ENCODE data around the gene DLG5. TPM values are rescaled to one million over a fixed set of nuclear protein-coding genes. Genes with fewer than 3 reads are reported as not detected.

The DLG5 gene
- total and polyA plus RNA-seq, 2 donors (not counting 1 experiment from before 2014, with no cell fraction given) = 0.51 to 0.54 TPM

DNA sequence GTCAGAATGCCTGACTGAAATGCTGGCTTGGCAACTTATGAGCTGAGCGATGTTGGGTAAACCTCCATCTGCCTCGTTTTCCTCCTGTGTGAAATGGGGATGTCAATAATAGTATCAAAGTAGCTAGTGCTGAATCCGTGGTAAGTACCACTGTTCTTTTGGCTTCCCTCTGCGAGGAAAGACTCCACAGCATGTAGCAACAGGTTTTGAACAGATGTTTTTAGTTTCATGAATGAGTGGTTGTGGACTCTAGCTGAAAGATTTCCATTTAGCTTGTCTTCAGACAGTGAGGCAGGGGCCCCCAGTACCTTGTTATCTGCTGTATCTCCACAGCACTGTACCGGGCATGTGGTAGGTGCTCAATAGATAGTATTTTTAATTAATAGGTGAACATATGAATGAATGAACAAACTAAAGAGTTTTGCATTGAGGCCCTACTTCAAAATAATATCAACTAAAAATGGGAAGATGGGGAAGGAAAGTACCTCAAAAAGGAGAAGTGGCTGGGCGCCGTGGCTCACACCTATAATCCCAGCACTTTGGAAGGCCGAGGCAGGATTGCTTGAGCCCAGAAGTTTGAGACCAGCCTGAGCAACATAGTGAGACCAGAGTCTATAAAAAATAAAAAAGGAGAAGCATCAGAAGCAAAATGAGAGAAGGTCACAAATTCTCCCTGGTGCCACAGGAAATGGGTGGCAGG, 5.6 kb upstream of the DLG5 start:
- Mint-ChIP-seq H3K4me3 (no peak overlapping the region), H3K27me3 (peaks cover 31% of the 10 kb centered on the region), H3K9me3 (ENCODE audit: insufficient read depth) (no peaks in the 10 kb centered on the region), H3K4me1 (peaks cover 6% of the 10 kb centered on the region), H3K27ac (no peak overlapping the region)
- H3K9me3 ChIP-seq (ENCODE audit: control extremely low read depth in 1 of 3, control insufficient read depth in 2 of 3, insufficient read depth in 1 of 3, low read length in 2 of 3) = no peaks in the 10 kb centered on the region
- no peaks in the 10 kb centered on the region for H4K20me1 ChIP-seq (ENCODE audit: control insufficient read depth, insufficient read depth, low read length, poor library complexity, severe bottlenecking)
- no peak overlapping the region for H2AFZ ChIP-seq (ENCODE audit: insufficient read depth, low read depth, low read length, poor library complexity, severe bottlenecking)
- no peak overlapping the region for H3K9ac ChIP-seq (ENCODE audit: low read length)
- ATAC-seq (ENCODE audit: low read depth) (no peak), DNase-seq (no peak)
- H3K79me2 ChIP-seq (ENCODE audit: control insufficient read depth, insufficient read depth, low read length) = no peaks in the 10 kb centered on the region
- WGBS (ENCODE audit: insufficient coverage) = 70% methylated on average over 7 of the region's 8 CpGs
- H3K4me3 ChIP-seq (ENCODE audit: control extremely low read depth in 1 of 5, extremely low read depth in 1 of 5, insufficient read depth in 1 of 5, low read depth in 2 of 5, low read length in 4 of 5) = no peak overlapping the region
- ChIA-PET CTCF (no interaction called here), POLR2A (no interaction called here)
- peaks cover 0 to 6% (median 5%) of the 10 kb centered on the region in 4 experiments for H3K27me3 ChIP-seq (replicated peaks in 1 of 4; ENCODE audit: control extremely low read depth in 1 of 4, control insufficient read depth in 3 of 4, insufficient read depth in 4 of 4, low read length in 3 of 4)
- H3K36me3 ChIP-seq (replicated peaks in 1 of 2; ENCODE audit: control extremely low read depth in 1 of 2, control insufficient read depth in 1 of 2, extremely low read depth in 1 of 2, insufficient read depth in 2 of 2, low read length in 1 of 2) = no peaks in the 10 kb centered on the region
- TF ChIP-seq EZH2 (IDR thresholded peaks at IDR 0.05; ENCODE audit: borderline replicate concordance, insufficient read depth, low read depth, low read length, poor library complexity, severe bottlenecking) = no peak
- TF ChIP-seq, protein P1, sequence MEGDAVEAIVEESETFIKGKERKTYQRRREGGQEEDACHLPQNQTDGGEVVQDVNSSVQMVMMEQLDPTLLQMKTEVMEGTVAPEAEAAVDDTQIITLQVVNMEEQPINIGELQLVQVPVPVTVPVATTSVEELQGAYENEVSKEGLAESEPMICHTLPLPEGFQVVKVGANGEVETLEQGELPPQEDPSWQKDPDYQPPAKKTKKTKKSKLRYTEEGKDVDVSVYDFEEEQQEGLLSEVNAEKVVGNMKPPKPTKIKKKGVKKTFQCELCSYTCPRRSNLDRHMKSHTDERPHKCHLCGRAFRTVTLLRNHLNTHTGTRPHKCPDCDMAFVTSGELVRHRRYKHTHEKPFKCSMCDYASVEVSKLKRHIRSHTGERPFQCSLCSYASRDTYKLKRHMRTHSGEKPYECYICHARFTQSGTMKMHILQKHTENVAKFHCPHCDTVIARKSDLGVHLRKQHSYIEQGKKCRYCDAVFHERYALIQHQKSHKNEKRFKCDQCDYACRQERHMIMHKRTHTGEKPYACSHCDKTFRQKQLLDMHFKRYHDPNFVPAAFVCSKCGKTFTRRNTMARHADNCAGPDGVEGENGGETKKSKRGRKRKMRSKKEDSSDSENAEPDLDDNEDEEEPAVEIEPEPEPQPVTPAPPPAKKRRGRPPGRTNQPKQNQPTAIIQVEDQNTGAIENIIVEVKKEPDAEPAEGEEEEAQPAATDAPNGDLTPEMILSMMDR (IDR thresholded peaks at IDR 0.05) = no peak
- peaks cover 0 to 3% of the 10 kb centered on the region in 2 donors for H3K4me1 ChIP-seq (ENCODE audit: control insufficient read depth in 2 of 2, insufficient read depth in 2 of 2, low read length in 2 of 2)
- H3K4me2 ChIP-seq (replicated peaks; ENCODE audit: low read depth, low read length, poor library complexity, severe bottlenecking) = no peak overlapping the region
- intact Hi-C loops (cut with micrococcal nuclease) = no loop called here
- H3K27ac ChIP-seq (ENCODE audit: low read length in 2 of 2) = no peak overlapping the region

DNA sequence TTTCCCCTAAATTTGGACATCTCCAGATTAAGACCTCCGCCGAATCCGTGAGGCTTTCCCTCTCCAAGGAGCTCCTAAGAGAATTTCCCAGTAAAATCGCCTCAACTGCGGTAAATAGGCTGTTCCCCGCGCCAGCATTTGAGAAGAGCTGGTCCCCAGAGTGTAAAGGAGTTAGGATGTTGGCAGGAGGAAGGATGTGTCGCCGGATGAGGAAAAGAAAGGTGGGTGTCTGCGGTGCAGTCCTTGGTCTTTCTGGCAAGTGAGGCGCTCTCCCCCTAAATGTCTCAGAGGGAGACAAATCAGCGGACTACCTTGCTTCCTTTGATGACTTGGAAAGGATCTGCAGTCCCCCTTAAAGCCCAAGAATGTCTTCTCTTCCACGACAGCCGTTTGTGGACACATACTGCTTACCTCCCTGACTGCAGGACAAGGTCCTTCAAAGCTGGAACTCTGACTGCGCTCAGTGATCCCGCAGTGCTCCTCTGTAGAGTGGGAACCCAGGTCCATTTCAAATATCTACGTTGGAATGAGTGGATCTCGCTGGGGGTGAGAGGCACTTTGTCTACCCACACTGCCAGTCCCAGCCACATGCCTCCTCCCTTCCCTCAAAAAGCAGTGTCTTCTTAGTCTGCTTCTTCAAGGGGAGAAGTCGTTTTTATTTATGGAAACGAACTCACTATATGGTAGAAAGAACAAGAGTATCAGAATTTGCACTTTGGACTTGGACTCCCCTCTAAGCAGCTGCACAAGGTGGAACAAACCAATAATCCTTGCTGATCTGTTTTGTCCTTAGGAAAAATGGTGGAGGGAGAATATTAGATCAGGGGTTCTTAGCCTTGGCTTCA, 1.1 kb upstream of the DLG5 start:
- ChIA-PET CTCF (no interaction called here), POLR2A (no interaction called here)
- no peak overlapping the region for H3K9ac ChIP-seq (ENCODE audit: low read length)
- H3K27me3 Mint-ChIP-seq = peaks cover 44% of the 10 kb centered on the region
- peaks cover 10 to 14% of the 10 kb centered on the region in 2 donors for H3K4me1 ChIP-seq (ENCODE audit: control insufficient read depth in 2 of 2, insufficient read depth in 2 of 2, low read length in 2 of 2)
- intact Hi-C loops (cut with micrococcal nuclease) = no loop called here
- DNase-seq = no peak
- H3K27ac Mint-ChIP-seq = no peak overlapping the region
- no peak overlapping the region for H2AFZ ChIP-seq (ENCODE audit: insufficient read depth, low read depth, low read length, poor library complexity, severe bottlenecking)
- no peak overlapping the region for H3K27ac ChIP-seq (ENCODE audit: low read length in 2 of 2)
- no peaks in the 10 kb centered on the region for H3K36me3 ChIP-seq (replicated peaks in 1 of 2; ENCODE audit: control extremely low read depth in 1 of 2, control insufficient read depth in 1 of 2, extremely low read depth in 1 of 2, insufficient read depth in 2 of 2, low read length in 1 of 2)
- no peaks in the 10 kb centered on the region for H3K9me3 ChIP-seq (ENCODE audit: control extremely low read depth in 1 of 3, control insufficient read depth in 2 of 3, insufficient read depth in 1 of 3, low read length in 2 of 3)
- H3K4me3 ChIP-seq (ENCODE audit: control extremely low read depth in 1 of 5, extremely low read depth in 1 of 5, insufficient read depth in 1 of 5, low read depth in 2 of 5, low read length in 4 of 5) = no peak overlapping the region
- peaks cover 12% of the 10 kb centered on the region for H3K4me1 Mint-ChIP-seq
- H3K9me3 Mint-ChIP-seq (ENCODE audit: insufficient read depth) = no peaks in the 10 kb centered on the region
- H3K79me2 ChIP-seq (ENCODE audit: control insufficient read depth, insufficient read depth, low read length) = no peaks in the 10 kb centered on the region
- H4K20me1 ChIP-seq (ENCODE audit: control insufficient read depth, insufficient read depth, low read length, poor library complexity, severe bottlenecking) = no peaks in the 10 kb centered on the region
- H3K27me3 ChIP-seq (replicated peaks in 1 of 4; ENCODE audit: control extremely low read depth in 1 of 4, control insufficient read depth in 3 of 4, insufficient read depth in 4 of 4, low read length in 3 of 4) = peaks cover 0 to 28% (median 17%) of the 10 kb centered on the region in 4 experiments
- no peak for TF ChIP-seq EZH2 (IDR thresholded peaks at IDR 0.05; ENCODE audit: borderline replicate concordance, insufficient read depth, low read depth, low read length, poor library complexity, severe bottlenecking)
- TF ChIP-seq, protein P1 (IDR thresholded peaks at IDR 0.05) = no peak
- WGBS (ENCODE audit: insufficient coverage) = 24% methylated on average over 16 of the region's 20 CpGs
- peak overlapping the region; percentile 74 for H3K4me2 ChIP-seq (replicated peaks; ENCODE audit: low read depth, low read length, poor library complexity, severe bottlenecking)
- no peak for ATAC-seq (ENCODE audit: low read depth)
- peak overlapping the region; percentile 81 for H3K4me3 Mint-ChIP-seq
